Fibroblast of pulmonary artery (primary cell): ENCODE data around the gene TEPSIN.

Experiments
- DNase-seq: peaks from one replicate; pipeline ENCODE4 v3.0.0-alpha.2; 2010; ENCODE audit warnings: low read depth
- H3K4me3 ChIP-seq: replicated peaks from 2 replicates; pipeline ENCODE4 v1.5.1; 2011; ENCODE audit warnings: low read depth, mild to moderate bottlenecking, control low read depth, low read length, moderate library complexity
- CTCF ChIP-seq: IDR thresholded peaks from 2 replicates; pipeline ENCODE4 v1.5.1; 2011; ENCODE audit warnings: mild to moderate bottlenecking, control low read depth, low read length, inconsistent platforms; ENCODE audit errors: missing control alignments

The TEPSIN gene, protein sequence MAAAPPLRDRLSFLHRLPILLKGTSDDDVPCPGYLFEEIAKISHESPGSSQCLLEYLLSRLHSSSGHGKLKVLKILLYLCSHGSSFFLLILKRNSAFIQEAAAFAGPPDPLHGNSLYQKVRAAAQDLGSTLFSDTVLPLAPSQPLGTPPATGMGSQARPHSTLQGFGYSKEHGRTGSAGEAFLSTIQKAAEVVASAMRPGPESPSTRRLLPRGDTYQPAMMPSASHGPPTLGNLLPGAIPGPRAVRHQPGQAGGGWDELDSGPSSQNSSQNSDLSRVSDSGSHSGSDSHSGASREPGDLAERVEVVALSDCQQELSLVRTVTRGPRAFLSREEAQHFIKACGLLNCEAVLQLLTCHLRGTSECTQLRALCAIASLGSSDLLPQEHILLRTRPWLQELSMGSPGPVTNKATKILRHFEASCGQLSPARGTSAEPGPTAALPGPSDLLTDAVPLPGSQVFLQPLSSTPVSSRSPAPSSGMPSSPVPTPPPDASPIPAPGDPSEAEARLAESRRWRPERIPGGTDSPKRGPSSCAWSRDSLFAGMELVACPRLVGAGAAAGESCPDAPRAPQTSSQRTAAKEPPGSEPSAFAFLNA

DNA sequence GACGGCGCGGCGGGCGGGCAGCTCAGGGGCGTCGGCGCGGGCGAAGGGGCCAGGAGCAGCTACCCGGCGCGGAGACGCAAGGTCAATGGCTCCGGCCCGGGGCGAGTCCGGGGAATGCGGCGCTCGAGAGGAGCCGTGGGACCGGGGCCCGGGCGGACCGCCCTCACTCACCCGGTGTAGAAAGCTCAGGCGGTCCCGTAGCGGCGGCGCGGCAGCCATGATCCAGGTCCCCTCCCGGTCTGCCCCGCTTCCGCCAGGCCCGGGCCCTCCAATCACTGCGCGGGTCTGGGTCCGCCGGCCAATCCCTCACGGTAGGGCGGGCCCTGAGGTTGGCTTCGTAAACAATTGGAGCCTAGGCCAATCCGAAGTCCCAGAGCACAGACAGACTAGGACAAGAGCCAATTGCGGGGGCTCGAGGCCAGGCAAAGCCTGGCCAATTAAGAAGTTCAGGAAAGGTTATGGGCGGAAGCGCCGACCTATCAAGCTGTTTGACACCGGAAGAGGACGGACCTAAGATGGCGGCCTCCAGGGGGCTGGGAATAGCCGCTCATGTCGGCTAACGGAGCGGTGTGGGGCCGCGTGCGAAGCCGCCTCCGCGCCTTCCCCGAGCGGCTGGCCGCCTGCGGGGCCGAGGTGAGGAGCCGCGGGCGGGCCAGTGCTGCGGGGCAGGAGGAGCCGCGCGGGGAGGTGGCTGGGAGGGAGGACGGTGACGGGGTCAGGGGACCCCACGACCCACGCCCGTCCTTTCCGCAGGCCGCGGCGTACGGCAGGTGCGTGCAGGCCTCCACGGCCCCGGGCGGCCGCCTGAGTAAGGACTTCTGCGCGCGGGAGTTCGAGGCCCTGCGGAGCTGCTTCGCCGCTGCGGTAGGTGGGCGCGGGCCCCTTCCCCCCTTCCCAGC lies at the start of gene TEPSIN, which contains the start of gene NDUFAF8:
TEPSIN (minus strand) TSS at position 241 of the 899 bp plus-strand sequence; CDS start at position 219, 22 bp downstream.
NDUFAF8 (plus strand) TSS at position 504 of the 899 bp plus-strand sequence; CDS start at position 550, 46 bp downstream.
- peak; percentile 99 for DNase-seq
- no peak for TF ChIP-seq CTCF
- peak within 1 kb of the TSS; percentile 81 for H3K4me3 ChIP-seq

- TF ChIP-seq CTCF, result no peak
- no peak overlapping the region for H3K4me3 ChIP-seq
- DNase-seq, result no peak
These were observed 49.0 kb upstream of the TEPSIN start for GRCh38 chr17:81287741-81288430.

GRCh38 chr17:81287152-81287551 lies 48.3 kb upstream of the TEPSIN start:
- H3K4me3 ChIP-seq, result no peak overlapping the region
- TF ChIP-seq CTCF, result no peak
- DNase-seq, result no peak

DNA sequence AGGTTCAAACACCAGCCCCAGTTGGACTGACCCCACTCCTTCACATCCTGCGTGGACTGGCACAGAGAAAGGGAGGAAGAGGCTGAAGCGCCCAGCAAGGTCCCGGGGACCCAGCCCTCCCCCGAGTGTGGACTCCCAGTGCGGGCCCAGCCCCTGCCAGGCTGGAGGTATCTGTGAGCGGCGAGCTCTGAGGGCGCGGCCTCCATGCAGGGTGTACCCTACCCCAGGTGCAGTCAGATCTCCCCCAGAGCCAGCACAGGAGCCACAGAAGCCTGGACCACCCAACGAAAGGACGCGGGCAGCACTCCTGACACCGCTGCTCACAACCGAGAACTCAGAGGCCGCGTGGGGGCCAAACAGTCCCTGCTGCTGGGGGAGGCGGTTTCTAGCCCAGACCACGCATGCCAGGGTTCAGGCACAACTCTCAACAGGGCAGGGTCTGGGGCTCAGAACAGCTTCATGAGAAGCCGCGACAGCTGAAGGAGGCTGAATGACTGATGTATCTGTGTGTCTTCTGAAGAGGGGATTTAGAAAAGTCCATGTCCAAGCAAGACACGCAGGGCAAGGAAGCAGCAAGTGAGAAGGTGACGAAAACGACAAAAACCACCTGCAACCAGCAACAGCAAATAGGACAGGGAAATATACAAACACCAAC lies 47.8 kb upstream of the TEPSIN start:
- no peak for DNase-seq
- no peak overlapping the region for H3K4me3 ChIP-seq
- no peak for TF ChIP-seq CTCF

DNA sequence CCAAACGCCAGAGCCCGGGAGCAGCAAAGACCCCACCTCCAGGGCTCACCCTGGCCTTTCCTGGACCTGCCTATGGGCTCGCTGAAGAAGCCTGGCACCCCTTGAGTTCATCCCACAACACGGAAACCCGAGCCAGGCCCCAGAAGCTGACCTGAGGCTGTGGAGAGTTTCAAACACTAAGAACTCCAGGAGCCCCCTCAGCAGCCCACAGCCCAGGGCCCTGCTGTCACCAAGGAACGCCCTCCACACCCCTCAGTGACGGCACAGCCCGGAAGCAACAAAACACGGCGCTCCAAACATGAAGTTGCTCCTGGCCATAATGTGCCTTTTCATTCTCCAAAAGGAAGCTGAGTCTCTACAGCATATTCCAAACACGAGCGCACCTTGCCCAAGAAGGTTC lies 47.0 kb upstream of the TEPSIN start:
- TF ChIP-seq CTCF, result no peak
- no peak overlapping the region for H3K4me3 ChIP-seq
- no peak for DNase-seq
